ENCODE measurements around the gene TXNDC2.

The TXNDC2 gene

DNA sequence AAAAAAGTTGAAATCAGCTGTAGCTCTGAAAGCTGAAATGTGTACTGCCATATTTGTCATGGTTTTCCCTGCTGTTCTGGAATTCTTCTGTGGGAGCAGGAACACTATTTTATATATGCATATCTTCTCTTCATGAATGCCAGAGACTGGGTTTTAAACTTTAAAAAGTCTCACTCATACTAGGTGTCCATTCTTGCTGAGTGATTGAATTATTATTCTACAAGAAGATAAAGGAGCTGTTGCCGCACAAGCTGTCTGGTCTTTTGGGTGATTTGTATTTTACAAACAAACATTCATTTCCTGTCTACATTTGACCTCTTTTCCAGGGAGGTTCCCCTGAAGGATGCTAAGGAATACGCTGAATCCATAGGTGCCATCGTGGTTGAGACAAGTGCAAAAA is 40.5 kb upstream of the TXNDC2 start:
- H3K4me3 ChIP-seq (replicated peaks; ENCODE audit: low read depth, low read length), result no peak overlapping the region
- DNase-seq (ENCODE audit: low read depth), result no peak
- TF ChIP-seq, protein P1, sequence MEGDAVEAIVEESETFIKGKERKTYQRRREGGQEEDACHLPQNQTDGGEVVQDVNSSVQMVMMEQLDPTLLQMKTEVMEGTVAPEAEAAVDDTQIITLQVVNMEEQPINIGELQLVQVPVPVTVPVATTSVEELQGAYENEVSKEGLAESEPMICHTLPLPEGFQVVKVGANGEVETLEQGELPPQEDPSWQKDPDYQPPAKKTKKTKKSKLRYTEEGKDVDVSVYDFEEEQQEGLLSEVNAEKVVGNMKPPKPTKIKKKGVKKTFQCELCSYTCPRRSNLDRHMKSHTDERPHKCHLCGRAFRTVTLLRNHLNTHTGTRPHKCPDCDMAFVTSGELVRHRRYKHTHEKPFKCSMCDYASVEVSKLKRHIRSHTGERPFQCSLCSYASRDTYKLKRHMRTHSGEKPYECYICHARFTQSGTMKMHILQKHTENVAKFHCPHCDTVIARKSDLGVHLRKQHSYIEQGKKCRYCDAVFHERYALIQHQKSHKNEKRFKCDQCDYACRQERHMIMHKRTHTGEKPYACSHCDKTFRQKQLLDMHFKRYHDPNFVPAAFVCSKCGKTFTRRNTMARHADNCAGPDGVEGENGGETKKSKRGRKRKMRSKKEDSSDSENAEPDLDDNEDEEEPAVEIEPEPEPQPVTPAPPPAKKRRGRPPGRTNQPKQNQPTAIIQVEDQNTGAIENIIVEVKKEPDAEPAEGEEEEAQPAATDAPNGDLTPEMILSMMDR (IDR thresholded peaks at IDR 0.05; ENCODE audit: low read length, missing control alignments), result no peak

DNA sequence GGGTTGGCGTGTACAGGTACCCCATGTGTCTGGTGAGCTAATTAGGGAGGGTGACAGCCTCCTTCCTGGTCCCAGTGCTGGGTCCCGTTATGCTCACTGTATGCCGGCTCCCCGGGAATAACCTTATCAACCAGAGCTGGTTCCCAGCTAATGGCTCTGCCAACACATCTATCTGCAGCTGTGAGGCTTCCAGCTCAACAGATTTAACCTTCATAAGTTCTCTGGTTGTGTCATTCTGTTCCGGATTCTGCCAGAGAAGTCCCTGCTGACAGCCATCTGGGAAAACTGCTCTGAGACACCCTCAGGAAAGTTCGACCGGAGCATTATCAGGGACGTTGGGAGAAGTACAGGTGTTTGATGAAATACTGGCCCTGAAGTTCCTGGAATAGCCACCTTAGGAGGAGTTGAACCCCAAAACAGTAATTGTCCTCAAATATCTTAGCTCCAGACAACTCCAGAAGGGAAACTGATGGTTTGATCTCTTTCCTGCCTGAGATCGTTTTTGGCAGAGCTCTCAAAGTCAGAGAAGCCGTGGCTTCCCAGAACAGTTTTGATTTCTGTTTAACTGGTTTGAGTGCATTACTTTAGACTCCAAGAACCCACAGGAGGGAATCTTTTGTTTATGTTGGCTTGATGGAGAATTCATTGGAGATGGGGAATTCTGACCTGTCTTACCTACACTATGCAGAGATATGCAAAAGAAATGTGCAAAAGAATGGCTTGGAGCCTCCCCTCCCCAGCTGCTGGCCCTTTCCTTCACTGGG is 39.4 kb upstream of the TXNDC2 start:
- TF ChIP-seq, protein P1 (IDR thresholded peaks at IDR 0.05; ENCODE audit: low read length, missing control alignments), result no peak
- no peak for DNase-seq (ENCODE audit: low read depth)
- no peak overlapping the region for H3K4me3 ChIP-seq (replicated peaks; ENCODE audit: low read depth, low read length)

DNA sequence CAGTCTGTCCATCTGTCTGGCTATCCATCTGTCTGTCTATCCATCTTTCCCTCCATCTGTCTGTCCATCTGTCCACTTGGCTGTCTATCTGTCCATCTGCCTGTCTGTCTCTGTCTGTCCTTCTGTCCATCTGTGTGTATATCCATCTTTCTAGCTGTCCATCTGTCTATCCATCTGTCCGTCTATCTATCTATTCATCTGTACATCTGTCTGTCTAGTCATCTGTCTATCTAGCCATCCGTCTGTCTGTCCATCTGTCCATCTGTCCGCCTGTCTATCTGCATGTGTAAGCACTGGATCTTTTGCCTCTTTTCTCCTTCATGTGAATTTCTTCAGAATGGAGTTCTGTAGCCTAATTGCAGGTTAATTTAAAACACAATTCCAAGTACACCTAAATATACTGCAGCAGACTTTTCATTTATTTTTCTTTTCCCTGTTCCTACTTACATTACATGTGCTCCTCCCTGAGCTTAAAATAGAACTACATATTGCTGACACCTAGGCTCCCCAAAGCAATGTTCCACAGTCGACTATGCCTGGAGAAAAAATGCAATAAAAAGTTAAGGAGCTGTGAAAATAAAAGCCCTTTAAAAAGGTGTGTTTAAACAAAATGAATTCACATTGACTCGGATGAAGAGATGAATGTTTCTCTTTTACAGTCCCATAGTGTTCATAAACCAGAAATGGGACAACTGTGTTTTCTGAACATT is 37.4 kb upstream of the TXNDC2 start:
- TF ChIP-seq, protein P1 (IDR thresholded peaks at IDR 0.05; ENCODE audit: low read length, missing control alignments), result no peak
- no peak for DNase-seq (ENCODE audit: low read depth)
- H3K4me3 ChIP-seq (replicated peaks; ENCODE audit: low read depth, low read length), result no peak overlapping the region

DNA sequence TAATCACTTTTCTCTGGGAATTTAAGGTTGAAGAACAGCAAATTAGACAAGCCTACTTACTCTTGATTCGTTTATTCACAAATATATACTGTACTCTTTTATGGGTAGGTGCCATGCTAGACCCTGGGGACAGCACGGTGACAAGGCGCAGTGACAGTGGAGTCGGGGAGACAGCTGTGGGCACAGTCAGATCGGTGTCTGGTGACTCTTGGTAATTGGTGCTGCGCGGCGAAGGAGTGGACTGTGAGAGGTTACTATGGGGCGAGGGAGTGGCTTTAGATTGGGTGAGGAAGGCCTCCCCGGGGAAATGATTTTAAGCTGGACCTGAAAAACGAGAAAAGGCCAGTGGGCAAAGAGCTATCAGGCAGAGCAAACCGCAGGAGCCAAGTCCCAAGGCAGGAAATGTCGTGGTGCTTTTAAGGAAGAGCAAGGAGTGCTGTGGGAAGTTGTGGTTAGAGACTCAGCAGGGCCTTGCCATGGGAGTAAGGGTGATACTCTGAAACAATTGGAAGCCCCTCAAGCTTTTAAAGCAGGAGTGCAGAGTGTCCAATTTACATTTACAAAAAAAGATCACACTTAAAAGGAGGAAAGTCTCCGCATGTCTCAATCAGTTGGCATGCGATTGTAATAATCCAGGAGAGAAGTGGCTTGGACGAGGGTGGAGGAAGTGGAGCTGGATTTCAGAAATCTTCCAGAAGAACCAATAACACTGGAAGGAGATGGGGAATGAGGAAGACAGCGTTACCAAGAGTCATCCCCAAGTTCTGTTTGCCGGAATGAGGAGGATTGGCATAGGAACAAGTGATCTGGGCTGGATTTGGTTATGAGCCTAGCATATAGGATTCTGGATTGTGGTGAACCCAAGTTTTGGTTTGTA is 36.1 kb upstream of the TXNDC2 start:
- no peak overlapping the region for H3K4me3 ChIP-seq (replicated peaks; ENCODE audit: low read depth, low read length)
- TF ChIP-seq, protein P1 (IDR thresholded peaks at IDR 0.05; ENCODE audit: low read length, missing control alignments), result no peak
- DNase-seq (ENCODE audit: low read depth), result no peak

DNA sequence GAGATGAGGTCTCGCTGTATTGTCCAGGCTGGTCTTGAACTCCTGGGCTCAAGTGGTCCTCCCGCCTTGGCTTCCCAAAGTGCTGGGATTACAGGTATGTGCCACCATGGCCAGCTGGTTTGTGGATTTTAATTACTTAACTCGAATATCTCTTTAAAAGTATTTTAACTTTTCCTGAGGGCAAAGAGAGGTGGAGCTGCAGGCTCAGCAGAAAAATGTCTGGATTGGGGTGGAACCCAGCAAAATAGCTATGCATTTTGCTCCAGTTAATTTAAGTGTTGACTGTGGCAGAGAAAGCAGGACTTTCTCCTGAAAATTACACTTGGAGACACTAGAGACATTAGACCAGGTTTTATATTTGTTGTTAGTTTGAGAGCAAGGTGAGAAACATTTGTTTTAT is 35.5 kb upstream of the TXNDC2 start:
- no peak overlapping the region for H3K4me3 ChIP-seq (replicated peaks; ENCODE audit: low read depth, low read length)
- TF ChIP-seq, protein P1 (IDR thresholded peaks at IDR 0.05; ENCODE audit: low read length, missing control alignments), result no peak
- DNase-seq (ENCODE audit: low read depth), result no peak

DNA sequence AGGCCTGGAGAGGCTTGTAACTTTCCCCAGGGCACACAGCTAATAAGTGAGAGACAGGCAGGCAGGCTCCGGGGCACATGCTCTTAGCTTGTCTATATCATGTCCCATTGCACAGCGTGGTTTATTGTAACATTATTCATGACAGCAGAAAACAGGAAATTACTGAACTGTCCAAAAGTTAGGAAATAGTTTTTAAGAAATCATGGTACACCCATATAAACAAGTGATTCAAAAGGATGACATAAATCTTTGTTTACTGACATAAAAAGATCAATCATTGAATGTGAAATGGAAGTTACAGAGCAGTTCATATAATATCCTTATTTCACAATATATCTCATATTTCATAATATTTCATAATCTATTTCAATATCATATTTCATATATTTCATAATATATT is 34.3 kb upstream of the TXNDC2 start:
- DNase-seq (ENCODE audit: low read depth), result peak; percentile 62
- TF ChIP-seq, protein P1 (IDR thresholded peaks at IDR 0.05; ENCODE audit: low read length, missing control alignments), result no peak
- no peak overlapping the region for H3K4me3 ChIP-seq (replicated peaks; ENCODE audit: low read depth, low read length)

Measured in fibroblast of pulmonary artery (primary cell).